GM19035 (cell line): ENCODE results near the gene DGKG.

ENCODE experiments used
- ATAC-seq: cut with Tn5 transposase; IDR thresholded peaks from one replicate; pipeline ENCODE4 v1.9.1; 2021; ENCODE audit not compliant: unreplicated experiment

Gene DGKG

GRCh38 chr3:186213946-186214345 lies 148.1 kb downstream of the DGKG start:
- no peak for ATAC-seq

DNA sequence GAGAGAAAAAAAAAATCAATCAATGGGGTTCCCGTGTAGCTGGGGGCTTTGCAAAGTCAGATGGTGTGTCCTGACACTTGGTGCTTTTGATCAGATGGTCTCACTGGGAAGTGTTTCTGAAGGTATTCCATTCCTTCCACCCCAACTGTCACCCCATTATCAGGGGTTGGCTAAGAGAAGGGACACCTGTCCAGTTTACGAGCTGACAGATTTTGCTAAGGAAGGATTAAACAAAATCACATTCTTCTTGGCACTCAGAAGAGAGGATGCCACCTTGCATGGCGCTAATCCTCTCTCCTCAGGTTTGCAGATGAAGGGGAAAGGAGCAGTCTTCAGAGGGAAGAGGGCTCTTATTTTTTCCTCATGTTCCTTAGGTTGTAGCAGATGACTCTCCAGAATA lies 149.4 kb downstream of the DGKG start:
- no peak for ATAC-seq

GRCh38 chr3:186210852-186211500 lies 151.1 kb downstream of the DGKG start:
- no peak for ATAC-seq

- no peak for ATAC-seq
Measured at GRCh38 chr3:186209810-186210752, 152.0 kb downstream of the DGKG start.

- ATAC-seq, result no peak
Measured at GRCh38 chr3:186208296-186208989, 153.6 kb downstream of the DGKG start.

DNA sequence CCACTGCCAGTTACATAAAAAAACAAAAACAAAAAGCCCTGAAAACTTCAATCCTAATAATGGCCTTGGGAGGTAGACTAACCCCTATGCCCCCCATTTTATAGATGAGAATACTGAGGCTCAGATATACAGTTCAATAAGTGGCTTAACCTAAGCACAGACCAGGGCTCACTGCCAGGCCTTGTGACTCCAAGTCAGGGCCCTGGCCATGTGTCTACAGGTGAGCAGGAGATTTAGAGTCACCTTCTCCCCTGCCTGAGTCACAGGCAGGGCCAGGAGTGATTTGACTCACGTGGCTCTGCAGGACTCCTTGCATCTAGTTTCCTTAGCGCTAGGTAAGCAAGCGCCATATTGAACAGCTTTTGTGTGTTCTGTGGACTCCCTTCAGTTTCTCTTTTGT lies 154.5 kb downstream of the DGKG start:
- ATAC-seq, result no peak

GRCh38 chr3:186200726-186201125 lies 161.3 kb downstream of the DGKG start:
- no peak for ATAC-seq

DNA sequence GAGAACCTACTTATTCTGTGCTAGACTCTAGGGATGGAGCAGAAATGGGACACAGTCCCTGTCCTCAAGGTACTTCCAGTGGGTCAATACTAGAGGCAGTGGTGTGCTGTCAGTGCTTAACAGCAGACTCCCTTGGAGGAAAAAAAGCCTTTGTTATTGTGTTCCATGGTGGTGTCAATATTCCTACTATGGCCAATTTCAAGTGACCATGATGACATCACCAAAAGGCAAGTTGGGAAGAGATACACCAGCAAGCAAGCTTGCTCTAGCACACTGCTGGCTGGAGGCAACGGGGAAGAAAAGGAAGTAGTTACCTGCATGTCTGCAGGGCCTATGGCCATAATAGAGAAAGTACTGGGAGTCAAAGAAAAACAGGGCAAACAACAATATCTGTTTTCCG lies 163.6 kb downstream of the DGKG start:
- ATAC-seq, result no peak

DNA sequence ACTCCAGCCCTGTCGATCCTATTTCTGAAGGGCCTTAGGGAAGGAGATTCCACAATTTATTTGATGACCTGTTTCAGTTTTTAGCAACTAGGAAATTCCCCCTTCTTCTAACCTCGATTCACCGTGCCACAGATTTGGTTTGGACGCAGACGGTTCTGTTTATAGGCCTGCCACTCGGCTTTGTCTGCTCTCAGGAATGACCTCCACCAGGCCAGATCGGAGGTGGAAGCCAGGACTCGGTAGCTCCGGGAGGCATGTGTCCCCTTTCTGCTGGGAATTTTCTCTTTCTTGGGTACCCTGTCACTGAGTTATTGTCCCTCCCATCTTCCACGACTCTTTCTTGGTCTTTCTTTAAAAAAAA lies 167.6 kb downstream of the DGKG start:
- ATAC-seq, result no peak

- ATAC-seq, result no peak
Measured at GRCh38 chr3:186193534-186194450, 168.2 kb downstream of the DGKG start.

- no peak for ATAC-seq
Measured at GRCh38 chr3:186192823-186193222, 169.2 kb downstream of the DGKG start.

GRCh38 chr3:186189492-186189891 lies 172.5 kb downstream of the DGKG start:
- no peak for ATAC-seq

DNA sequence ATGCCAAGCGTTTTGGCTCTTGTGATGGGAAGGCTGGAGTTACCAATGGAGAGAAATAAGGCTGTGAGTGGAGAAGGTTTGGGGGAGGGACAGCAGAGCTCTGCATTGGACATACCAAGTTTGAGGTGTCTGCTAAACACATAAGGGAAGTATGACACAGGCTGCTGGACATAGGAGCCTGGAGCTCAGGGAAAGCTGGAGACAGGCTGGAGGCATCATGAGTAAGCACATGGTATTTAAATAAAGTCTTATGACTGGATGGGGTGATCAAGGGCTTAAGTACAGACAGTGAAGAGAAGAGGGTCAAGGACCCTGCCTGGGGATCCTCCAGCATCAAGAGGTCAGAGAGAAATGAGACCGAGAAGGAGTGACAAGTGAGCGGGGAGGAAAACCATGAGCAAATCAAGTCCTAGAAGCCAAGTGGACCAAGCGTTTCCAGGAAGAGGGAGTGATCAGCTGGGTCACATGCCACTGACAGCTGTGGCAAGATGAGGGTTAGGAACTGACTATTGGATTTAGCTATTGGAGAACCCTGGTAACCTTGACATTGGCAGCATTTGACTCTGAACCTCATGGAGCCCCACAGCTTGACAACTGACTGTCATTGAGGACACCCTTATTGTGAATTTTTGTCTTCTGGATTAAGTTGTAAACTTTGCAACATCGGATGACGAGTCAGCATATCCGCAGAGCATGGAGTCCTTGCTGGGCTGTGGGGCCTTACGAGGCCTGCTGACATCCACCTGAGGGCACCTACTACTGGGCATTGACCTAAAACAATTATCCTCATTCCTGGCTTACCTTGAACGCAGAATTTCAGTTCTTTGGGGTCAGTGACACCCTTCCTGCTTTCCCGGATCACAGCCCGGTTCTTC lies 174.4 kb downstream of the DGKG start:
- ATAC-seq, result no peak

DNA sequence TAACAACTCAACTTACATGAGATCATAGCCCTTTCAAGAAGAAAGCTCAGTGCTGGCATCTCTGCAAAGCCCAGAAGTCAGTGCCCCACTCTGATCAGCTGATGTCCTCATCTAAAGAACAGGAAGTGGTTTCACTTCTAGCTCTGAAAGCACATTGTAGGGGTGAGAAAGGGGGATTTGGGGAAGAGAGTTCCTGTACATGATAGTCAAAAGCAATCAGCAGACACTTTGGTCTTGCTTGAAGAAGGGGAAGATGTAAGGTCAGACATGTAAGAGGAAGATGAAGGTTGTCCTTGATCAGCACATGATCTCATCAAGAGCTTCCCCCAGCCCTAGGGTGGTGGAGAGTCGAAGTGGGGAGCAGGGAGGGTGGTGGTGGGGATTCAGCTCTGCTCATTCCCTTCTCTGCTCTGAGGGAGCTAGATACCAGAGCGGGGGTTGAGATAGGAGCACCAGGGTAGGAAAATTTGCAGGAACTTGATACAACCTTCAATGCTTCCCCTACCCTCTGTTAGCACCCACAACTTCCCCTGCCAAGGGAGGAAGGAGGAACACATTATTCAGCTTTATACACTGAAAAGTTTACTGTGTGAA lies 176.7 kb downstream of the DGKG start:
- ATAC-seq, result no peak

GRCh38 chr3:186184021-186184420 lies 178.0 kb downstream of the DGKG start:
- ATAC-seq, result no peak

- no peak for ATAC-seq
Measured at GRCh38 chr3:186182850-186183249, 179.2 kb downstream of the DGKG start.

GRCh38 chr3:186181901-186182300 lies 180.1 kb downstream of the DGKG start:
- ATAC-seq, result no peak

DNA sequence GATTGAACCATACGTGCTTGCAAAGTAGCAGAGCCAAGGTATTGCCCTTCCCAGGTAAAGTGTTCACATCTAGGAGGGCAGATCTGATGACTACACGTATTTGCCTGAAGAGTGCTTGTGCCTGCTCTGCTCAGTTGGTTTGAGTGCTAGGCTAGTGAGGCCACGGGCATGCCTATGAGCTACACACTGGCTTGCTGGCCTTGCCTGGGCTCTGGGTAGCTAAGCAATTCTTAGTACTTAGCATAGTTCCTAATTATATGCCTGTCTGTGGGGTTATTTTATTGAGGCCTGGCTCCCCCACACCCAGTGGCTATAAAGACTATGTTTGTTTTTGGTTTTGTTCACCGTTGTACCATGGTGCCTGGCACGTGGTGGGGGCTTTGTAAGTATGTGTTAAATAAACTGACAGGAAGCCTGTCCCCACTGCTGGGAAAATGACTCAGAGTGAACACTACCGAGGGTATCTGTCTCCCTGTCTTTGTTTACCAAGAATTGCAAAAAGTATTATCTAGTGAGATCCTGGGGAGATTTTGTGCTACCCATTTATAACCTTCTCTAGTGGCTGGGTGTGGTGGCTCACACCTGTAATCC lies 181.0 kb downstream of the DGKG start:
- ATAC-seq, result no peak

GRCh38 chr3:186180151-186180550 lies 181.9 kb downstream of the DGKG start:
- ATAC-seq, result no peak
